Right renal pelvis (tissue), 4 donors: ENCODE measurements around the gene IQCH. TPM values are rescaled to one million over a fixed set of nuclear protein-coding genes. Genes with fewer than 3 reads are reported as not detected.
"Not testable (repeated sequence)": the region's sequence is repeated elsewhere in the genome, so short reads cannot be mapped to it uniquely, and the experiment has no call there.

ENCODE experiments used
- DNase-seq, 4 donors: peaks; one replicate each; pipeline ENCODE4 v3.0.0-alpha.2; 2013; ENCODE audit warnings: low read depth in 4 of 4, low spot score in 3 of 4, missing footprints in 1 of 4
- polyA plus RNA-seq, 4 donors: library from polyadenylated mRNA; unstranded; fragments of 120-200 nt; gene quantifications; one replicate each; pipeline ENCODE4 v1.2.1, GENCODE V29; 2013; ENCODE audit not compliant: insufficient read length in 4 of 4

Gene IQCH
- polyA plus RNA-seq, 4 donors, result 5.4 to 8.6 (median 6.4) TPM

- no peak for DNase-seq
Observed at GRCh38 chr15:67244971-67245478, 9.6 kb upstream of the IQCH start.

- DNase-seq, result not testable (repeated sequence)
Observed at GRCh38 chr15:67246606-67247005, 8.0 kb upstream of the IQCH start.

GRCh38 chr15:67248011-67248505 lies 6.5 kb upstream of the IQCH start:
- no peak for DNase-seq

GRCh38 chr15:67249830-67250229 lies 4.8 kb upstream of the IQCH start:
- no peak for DNase-seq

- DNase-seq, result no peak
Observed at GRCh38 chr15:67251318-67251717, 3.3 kb upstream of the IQCH start.

- DNase-seq, result no peak
Observed at GRCh38 chr15:67253101-67253500, 1.5 kb upstream of the IQCH start.

- peak in 1 of 4 donors; percentile 5 for DNase-seq
Observed at GRCh38 chr15:67253549-67254237, 893 bp upstream of the IQCH start.

GRCh38 chr15:67256051-67256450 lies 1.5 kb downstream of the IQCH start:
- DNase-seq, result no peak

- not testable (repeated sequence) for DNase-seq
Observed at GRCh38 chr15:67258412-67258811, 3.8 kb downstream of the IQCH start.

- DNase-seq, result no peak
Observed at GRCh38 chr15:67259379-67259778, 4.8 kb downstream of the IQCH start.

GRCh38 chr15:67259806-67260205 lies 5.2 kb downstream of the IQCH start:
- no peak for DNase-seq

GRCh38 chr15:67266870-67267269 lies 12.3 kb downstream of the IQCH start:
- DNase-seq, result no peak

- DNase-seq, result no peak
Observed at GRCh38 chr15:67267440-67267839, 12.9 kb downstream of the IQCH start.

- no peak for DNase-seq
Observed at GRCh38 chr15:67267951-67268941, 13.7 kb downstream of the IQCH start.

- DNase-seq, result no peak
Observed at GRCh38 chr15:67274236-67274635, 19.6 kb downstream of the IQCH start.

- no peak for DNase-seq
Observed at GRCh38 chr15:67276666-67277065, 22.1 kb downstream of the IQCH start.

- DNase-seq, result peak in 1 of 4 donors; percentile 10
Observed at GRCh38 chr15:67280217-67280616, 25.6 kb downstream of the IQCH start.

- DNase-seq, result no peak
Observed at GRCh38 chr15:67281714-67282113, 27.1 kb downstream of the IQCH start.

- not testable (repeated sequence) for DNase-seq
Observed at GRCh38 chr15:67285625-67286024, 31.0 kb downstream of the IQCH start.

- DNase-seq, result not testable (repeated sequence)
Observed at GRCh38 chr15:67286400-67286799, 31.8 kb downstream of the IQCH start.

- DNase-seq, result no peak
Observed at GRCh38 chr15:67290319-67290718, 35.7 kb downstream of the IQCH start.
